Mucosa of descending colon (tissue), 3 donors: ENCODE data around the gene LHPP. TPM values are rescaled to one million over a fixed set of nuclear protein-coding genes. Genes with fewer than 3 reads are reported as not detected.
A peak's percentile ranks its signal among the peaks of the same experiment; 100 is the strongest.

Experiments
- ATAC-seq: fragments of 200-7000 bp; cut with Tn5 transposase; one replicate; pipeline ENCODE4 v1.9.1; 2020; ENCODE audit warnings: mild to moderate bottlenecking, moderate library complexity
- DNase-seq, 3 donors: peaks; one replicate each; pipeline ENCODE4 v3.0.0-alpha.2; 2020
- H3K36me3 ChIP-seq: fragments of 200-600 bp; one replicate; pipeline ENCODE4 v1.8.0; 2021; ENCODE audit warnings: low read depth, mild to moderate bottlenecking
- H3K4me1 ChIP-seq: fragments of 200-600 bp; one replicate; pipeline ENCODE4 v1.8.0; 2021; ENCODE audit warnings: low read depth, mild to moderate bottlenecking
- H3K4me3 ChIP-seq: fragments of 200-600 bp; one replicate; pipeline ENCODE4 v1.8.0; 2021; ENCODE audit warnings: mild to moderate bottlenecking
- H3K9me3 ChIP-seq: fragments of 200-600 bp; one replicate; pipeline ENCODE4 v1.8.0; 2021; ENCODE audit warnings: mild to moderate bottlenecking
- CTCF ChIP-seq: fragments of 200-600 bp; IDR thresholded peaks from one replicate; pipeline ENCODE4 v1.8.0; 2022; ENCODE audit warnings: antibody characterized with exemption, mild to moderate bottlenecking
- intact Hi-C, 2 donors: fragments of 100-400 bp; cut with DNase I in 1 of 2; cut with micrococcal nuclease in 1 of 2; formaldehyde crosslinking; loops; one replicate each; pipeline versions ENCODE4 v1.11.0 to v1.11.1; 2022; cut with DNase I, micrococcal nuclease
- total RNA-seq, 3 donors: library from RNA; stranded (reverse); fragmentation: NEBNext Ultra II Directional in 2 of 3; extraction: Animal tissue kit (Norgen Biotek cat#: 25700) in 2 of 3; gene quantifications; one replicate each; pipeline versions ENCODE4 v1.2.1 to v1.2.4, GENCODE V29; 2021 to 2023
- donor health status: DM: no; HTN: no; CAD: no; lungs with moderate emphysema.
- donor health status: DM: no; HTN: no; CAD: no.
- donor health status: DM: no; HTN: yes; CAD: no.

The LHPP gene
- total RNA-seq, 3 donors from 2014 or later, result 19.7 to 46.7 (median 26.5) TPM

GRCh38 chr10:124589491-124590041 is 127.9 kb downstream of the LHPP start:
- no peaks in the 10 kb centered on the region for H3K36me3 ChIP-seq
- H3K9me3 ChIP-seq, result no peaks in the 10 kb centered on the region
- H3K4me1 ChIP-seq, result peaks cover 11% of the 10 kb centered on the region
- ATAC-seq (peak; percentile 4), DNase-seq (peak in 2 of 3 donors; percentile 30 to 53)
- H3K4me3 ChIP-seq, result no peak overlapping the region
- TF ChIP-seq CTCF, result no peak
- intact Hi-C loops, result no loop called here

- peaks cover 11% of the 10 kb centered on the region for H3K4me1 ChIP-seq
- no peaks in the 10 kb centered on the region for H3K36me3 ChIP-seq
- intact Hi-C loops, result no loop called here
- TF ChIP-seq CTCF, result no peak
- H3K4me3 ChIP-seq, result no peak overlapping the region
- DNase-seq (peak in 2 of 3 donors; percentile 10 to 37), ATAC-seq (no peak)
- no peaks in the 10 kb centered on the region for H3K9me3 ChIP-seq
Measured at GRCh38 chr10:124590216-124591122, 128.8 kb downstream of the LHPP start.

- intact Hi-C loops, result no loop called here
- Histone ChIP-seq H3K4me3 (no peak overlapping the region), H3K9me3 (no peaks in the 10 kb centered on the region), H3K4me1 (peaks cover 11% of the 10 kb centered on the region), H3K36me3 (no peaks in the 10 kb centered on the region)
- no peak for TF ChIP-seq CTCF
- ATAC-seq (no peak), DNase-seq (peak in 1 of 3 donors; percentile 29)
Measured at GRCh38 chr10:124591123-124591495, 129.5 kb downstream of the LHPP start.

GRCh38 chr10:124592101-124592500 is 130.5 kb downstream of the LHPP start:
- H3K4me1 ChIP-seq, result peaks cover 7% of the 10 kb centered on the region
- no peak for TF ChIP-seq CTCF
- no peak overlapping the region for H3K4me3 ChIP-seq
- ATAC-seq (no peak), DNase-seq (peak in 2 of 3 donors; percentile 9 to 21)
- intact Hi-C loops, result no loop called here
- H3K9me3 ChIP-seq, result no peaks in the 10 kb centered on the region
- no peaks in the 10 kb centered on the region for H3K36me3 ChIP-seq

- TF ChIP-seq CTCF, result no peak
- intact Hi-C loops, result no loop called here
- peaks cover 7% of the 10 kb centered on the region for H3K4me1 ChIP-seq
Measured at GRCh38 chr10:124592736-124593430, 131.3 kb downstream of the LHPP start.

More at GRCh38 chr10:124592736-124593430, 131.3 kb downstream of the LHPP start:
- ATAC-seq (no peak), DNase-seq (peak in 2 of 3 donors; percentile 22 to 39)
- Histone ChIP-seq H3K9me3 (no peaks in the 10 kb centered on the region), H3K4me3 (no peak overlapping the region), H3K36me3 (no peaks in the 10 kb centered on the region)
